ENCODE results near the gene HES7.

HES7 gene

DNA sequence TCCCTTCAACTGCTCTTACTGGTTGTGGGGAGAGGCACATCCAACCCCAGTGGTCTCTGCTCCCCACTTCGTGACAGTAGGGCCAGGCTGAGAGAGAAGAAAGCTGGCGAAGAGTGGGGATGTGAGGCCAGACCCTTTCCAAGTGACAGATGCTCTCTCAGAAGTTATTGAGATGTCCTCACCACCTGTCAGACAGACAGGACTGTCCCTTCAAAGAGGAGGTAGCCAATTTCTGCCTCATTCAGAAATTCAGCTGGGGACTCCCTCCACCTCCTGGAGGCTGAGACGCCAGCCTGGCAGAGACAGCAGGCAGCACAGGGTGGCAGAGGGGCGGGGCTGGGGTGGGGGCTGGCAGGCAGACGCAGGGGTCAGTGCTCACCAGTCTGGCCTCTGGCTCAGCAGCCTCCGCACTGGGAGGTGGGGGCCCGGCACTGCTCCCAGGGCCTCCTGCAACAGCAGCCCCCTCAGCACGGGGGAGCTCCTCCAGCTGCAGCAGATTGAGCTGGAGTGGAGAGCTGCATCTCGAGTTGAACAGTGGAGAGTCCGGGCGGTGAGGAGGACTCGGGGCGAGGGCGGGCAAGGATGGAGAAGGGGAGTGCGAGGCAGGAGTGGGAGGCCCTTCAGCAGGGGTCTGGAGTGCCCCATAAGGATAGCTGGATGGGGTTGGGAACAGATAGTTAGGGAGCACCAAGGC lies 19.1 kb upstream of the HES7 start:
- DNase-seq, result no peak

- no peak for DNase-seq
Observed at GRCh38 chr17:8142158-8142886, 18.4 kb upstream of the HES7 start.

DNA sequence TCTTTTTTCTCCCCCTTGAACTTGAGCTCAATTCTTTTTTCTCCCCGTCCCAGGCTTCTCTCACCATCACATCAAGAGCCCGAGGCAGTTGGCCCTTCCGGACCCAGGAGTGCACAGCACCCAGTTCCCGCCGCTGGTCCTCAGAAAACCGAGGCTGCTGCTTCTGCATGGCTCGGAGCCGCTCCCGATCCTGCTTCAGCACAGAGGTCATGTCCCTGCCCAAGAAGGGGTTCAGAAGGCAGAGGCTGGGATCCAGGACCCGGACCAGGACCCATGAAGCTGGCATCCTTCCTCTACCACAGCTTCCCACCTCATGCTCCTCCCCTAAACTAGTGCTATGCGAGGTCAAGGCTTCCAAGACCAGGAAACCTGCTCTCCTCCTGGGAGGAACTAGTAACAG lies 17.8 kb upstream of the HES7 start:
- no peak for DNase-seq

DNA sequence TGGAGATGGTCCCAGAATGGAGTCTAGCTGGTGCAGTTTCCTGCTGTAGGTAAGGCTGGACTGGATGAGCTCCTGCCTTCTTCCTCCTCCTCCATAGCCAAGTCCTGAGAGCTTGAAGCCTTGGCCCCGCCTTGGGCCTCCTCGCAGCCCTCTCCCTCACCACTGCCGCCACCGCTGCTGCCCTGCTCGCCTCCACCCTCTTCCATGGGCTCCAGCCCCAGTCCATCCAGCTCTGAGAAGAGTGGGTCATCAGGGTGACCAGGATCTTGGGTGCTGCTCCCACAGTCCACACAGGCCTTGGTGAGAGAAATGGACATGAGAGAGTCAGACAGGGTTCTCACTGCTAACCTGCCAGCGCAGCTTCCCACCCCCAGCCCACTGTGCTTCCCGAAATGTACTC lies 17.1 kb upstream of the HES7 start:
- DNase-seq, result no peak

DNA sequence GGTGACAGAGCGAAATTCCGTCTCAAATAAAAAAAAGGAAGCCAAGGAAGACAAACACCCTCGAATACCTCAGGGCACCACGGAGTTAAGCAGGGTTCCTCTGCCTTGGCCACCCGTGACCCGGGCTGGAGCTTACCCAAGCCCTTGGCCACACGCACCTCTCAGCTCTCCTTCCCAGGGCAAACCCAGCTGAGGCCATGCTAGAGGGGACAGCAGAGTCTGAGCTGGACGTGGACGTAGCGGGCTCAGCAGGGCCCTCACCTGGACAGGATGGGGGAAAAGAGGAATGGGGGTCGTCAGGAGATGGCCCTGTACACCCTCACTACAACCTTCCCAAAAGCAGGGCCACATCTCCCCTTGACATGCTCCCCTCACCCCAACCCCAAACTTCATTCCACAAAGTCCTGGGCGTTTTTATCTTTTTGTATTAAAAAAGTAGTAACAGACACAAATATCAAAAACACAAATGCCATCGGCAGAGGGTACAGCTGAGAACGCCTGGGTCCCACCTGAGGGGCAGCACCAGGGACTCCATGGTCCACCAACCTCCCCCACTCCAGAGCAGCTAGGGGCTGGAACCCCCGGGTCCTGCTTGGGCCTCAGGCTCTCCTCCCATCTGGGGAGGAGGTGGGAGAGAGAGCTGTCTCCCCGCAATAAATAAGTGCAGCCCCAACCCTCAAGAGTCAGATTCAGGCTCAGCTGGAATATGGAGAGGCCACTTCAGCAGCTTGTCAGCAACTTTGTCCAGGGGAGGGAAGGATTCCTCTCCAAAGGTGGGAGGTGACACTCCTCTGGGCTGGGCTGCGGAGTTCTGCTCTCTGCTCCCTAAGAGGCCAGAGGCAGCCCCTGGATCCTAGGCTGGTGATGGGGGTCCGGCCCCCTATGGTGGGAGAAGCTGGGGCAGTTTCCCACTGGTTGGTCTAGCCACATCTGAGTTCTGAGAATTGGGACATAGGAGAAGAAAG lies 16.4 kb upstream of the HES7 start:
- no peak for DNase-seq

GRCh38 chr17:8138672-8139371 lies 14.9 kb upstream of the HES7 start:
- DNase-seq, result peak; percentile 91

GRCh38 chr17:8138374-8138671 lies 14.4 kb upstream of the HES7 start:
- DNase-seq, result no peak

DNA sequence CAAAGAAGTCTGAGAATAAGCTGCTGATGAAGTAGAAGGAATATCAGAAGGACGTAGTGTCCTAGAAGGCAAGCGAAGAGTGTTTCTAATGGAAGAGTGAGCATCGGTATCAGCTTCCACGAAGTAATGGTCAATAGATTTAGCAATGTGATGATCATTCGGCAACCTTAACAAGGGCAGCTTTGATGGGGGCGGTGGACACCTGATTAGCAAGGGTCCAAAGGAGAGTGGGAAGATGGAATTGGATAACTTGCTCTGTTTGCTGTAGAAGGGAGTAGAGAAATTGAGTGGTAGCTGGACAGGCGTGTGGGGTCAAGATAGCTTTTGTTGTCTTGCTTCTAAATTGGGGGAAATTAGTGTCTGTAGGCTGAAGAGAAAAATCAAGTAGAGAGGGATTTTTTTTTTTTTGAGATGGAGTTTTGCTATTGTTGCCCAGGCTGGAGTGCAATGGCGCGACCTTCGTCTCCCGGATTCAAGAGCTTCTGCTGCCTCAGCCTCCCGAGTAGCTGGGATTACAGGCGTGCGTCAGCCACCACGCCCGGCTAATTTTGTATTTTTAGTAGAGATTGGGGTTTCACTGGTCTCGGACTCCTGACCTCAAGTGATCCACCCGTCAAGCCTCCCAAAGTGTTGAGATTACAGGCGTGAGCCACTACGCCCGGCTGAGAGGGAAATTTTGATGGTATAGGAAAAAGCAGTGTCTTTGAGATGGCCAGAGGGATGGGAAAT lies 13.9 kb upstream of the HES7 start:
- no peak for DNase-seq

GRCh38 chr17:8133941-8134340 lies 10.0 kb upstream of the HES7 start:
- no peak for DNase-seq

DNA sequence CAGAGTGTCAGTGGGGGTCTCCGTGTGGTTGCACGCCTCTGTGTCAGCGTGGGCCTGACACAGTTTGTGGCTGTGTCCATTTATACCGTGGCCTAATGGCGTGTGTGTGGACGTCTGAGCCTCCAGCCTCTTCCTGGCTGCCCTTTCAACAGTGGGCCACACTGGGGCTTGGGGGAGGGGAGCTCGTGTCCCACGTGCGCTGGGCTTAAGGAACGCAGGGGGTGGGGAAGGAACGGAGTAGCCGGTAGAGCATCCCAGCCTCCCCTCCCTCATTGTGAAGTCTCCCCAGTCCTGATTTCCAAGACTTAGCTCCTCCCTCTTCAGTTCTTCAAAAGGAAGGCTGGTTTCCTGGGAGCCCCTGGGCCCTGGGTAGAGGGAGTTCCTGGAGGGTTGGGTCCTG lies 9.5 kb upstream of the HES7 start:
- no peak for DNase-seq

DNA sequence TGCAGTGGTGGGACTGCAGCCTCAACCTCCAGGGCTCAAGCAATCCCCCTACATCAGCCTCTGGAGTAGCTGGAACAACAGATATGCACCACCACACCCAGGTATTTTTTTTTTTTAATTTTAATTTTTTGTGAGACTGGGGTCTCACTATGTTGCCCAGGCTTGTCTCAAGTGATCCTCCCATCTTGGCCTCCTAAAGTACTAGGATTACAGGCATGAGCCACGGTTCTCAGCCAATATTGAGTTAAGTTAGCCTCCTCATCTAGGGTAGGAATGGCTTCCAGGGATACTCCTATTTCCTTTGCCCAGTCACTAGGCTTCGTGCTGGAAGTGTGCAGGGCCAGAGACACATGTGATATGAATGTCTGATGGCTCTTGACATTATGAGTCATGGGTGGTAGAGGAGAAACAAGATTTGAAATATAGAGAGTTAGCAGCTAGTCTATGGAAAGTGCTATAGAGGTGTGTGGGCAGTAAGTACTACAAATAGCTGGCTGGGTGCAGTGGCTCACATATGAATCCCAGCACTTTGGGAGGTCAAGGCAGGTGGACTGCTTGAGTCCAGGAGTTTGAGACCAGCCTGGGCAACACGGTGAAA lies 8.0 kb upstream of the HES7 start:
- no peak for DNase-seq

DNA sequence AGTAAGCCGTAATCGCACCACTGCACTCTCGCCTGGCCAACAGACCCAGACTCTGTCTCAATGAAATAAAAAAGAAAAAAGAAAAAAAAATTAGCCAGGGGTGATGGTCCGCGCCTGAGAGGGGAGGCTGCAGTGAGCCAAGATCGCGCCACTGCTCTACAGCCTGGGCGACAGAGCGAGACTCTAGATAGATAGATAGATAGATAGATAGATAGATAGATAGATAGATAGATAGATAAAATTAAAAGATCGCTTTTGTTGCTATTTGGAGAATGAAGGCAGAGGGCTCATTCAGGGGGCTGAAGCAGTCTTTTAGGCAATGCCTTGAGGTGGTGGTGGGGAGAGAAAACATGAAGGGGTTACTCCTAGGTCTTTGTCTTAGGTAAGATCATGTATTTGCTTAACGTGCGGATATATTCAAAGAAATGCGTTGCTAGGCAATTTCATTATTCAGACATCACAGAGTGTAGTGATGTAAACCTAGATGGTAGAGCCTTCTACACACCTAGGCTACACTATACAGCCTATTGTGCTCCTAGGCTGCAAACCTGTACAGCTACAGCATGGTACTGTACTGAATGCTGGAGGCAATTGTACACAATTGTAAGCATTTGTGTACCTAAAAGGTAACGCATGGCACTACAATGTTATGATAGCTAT lies 4.3 kb upstream of the HES7 start:
- DNase-seq, result no peak

- DNase-seq, result peak; percentile 46
Observed at GRCh38 chr17:8126491-8127066, 2.7 kb upstream of the HES7 start.

DNA sequence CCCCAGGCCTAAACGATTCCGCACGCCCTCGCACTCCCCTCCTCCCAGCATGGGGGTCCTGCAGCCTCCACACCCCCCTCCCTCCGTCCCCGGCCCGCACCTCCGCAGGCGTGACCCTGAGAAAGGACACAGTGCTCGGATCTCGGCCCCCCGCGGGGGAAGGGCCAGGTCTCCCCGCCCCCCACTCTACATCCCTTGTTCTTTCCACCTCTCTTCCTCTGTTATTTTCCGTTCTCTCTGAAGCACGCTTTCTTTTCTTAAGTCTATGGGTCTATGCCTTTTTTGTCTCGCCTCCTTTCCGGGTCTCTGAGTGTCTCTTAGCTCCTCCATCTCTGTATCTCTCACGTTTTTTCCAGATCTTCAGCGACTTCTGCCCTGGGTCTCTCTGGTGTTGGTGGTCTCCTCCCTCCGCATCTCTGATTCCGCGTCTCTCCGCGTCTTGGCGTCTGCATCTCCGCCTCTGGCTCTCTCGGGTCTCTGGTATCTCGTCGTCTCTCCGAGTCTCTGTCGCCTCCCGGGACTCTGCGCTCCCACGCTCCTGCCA lies 2.1 kb upstream of the HES7 start:
- no peak for DNase-seq

GRCh38 chr17:8125154-8125946 lies 1.4 kb upstream of the HES7 start:
- peak; percentile 26 for DNase-seq

- no peak for DNase-seq
Observed at GRCh38 chr17:8124350-8125153, 646 bp upstream of the HES7 start.

- no peak for DNase-seq
Observed at GRCh38 chr17:8122924-8123694, 797 bp downstream of the HES7 start.

GRCh38 chr17:8122422-8122923 lies 1.4 kb downstream of the HES7 start:
- DNase-seq, result no peak
